HUDEP-2 (cell line): ENCODE measurements around the gene CAPN5.
"Not testable (repeated sequence)": the region's sequence is repeated elsewhere in the genome, so short reads cannot be mapped to it uniquely, and the experiment has no call there.

ENCODE experiments used
- DNase-seq, 76 experiments: peaks; one replicate each; lab custom pipeline; 2025; ENCODE audit not compliant: unreplicated experiment in 76 of 76; lab: John Stamatoyannopoulos, UW

Gene CAPN5

GRCh38 chr11:77040889-77041288 lies 25.9 kb upstream of the CAPN5 start:
- DNase-seq: no peak

GRCh38 chr11:77042111-77042726 lies 24.6 kb upstream of the CAPN5 start:
- DNase-seq: no peak

GRCh38 chr11:77044356-77044755 lies 22.4 kb upstream of the CAPN5 start:
- no peak for DNase-seq

- no peak for DNase-seq
These were observed 21.9 kb upstream of the CAPN5 start for GRCh38 chr11:77044886-77045285.

- peak in 37 of 76 experiments; percentile 7 to 59 (median 37) for DNase-seq
These were observed 20.7 kb upstream of the CAPN5 start for GRCh38 chr11:77046060-77046501.

- peak in 71 of 76 experiments; percentile 19 to 92 (median 74) for DNase-seq
These were observed 19.5 kb upstream of the CAPN5 start for GRCh38 chr11:77047007-77047927.

- DNase-seq: not testable (repeated sequence)
These were observed 18.8 kb upstream of the CAPN5 start for GRCh38 chr11:77047928-77048446.

GRCh38 chr11:77049026-77049425 lies 17.7 kb upstream of the CAPN5 start:
- peak in 15 of 76 experiments; percentile 10 to 42 (median 16) for DNase-seq

GRCh38 chr11:77051511-77051910 lies 15.3 kb upstream of the CAPN5 start:
- DNase-seq: no peak

GRCh38 chr11:77052518-77052917 lies 14.3 kb upstream of the CAPN5 start:
- no peak for DNase-seq

- DNase-seq: peak in 36 of 76 experiments; percentile 3 to 72 (median 33)
These were observed 13.4 kb upstream of the CAPN5 start for GRCh38 chr11:77053217-77054015.

GRCh38 chr11:77054084-77054483 lies 12.7 kb upstream of the CAPN5 start:
- peak in 2 of 76 experiments; percentile 28 to 43 for DNase-seq

GRCh38 chr11:77055101-77055561 lies 11.6 kb upstream of the CAPN5 start:
- no peak for DNase-seq

GRCh38 chr11:77055913-77056312 lies 10.9 kb upstream of the CAPN5 start:
- DNase-seq: no peak

- no peak for DNase-seq
These were observed 9.9 kb upstream of the CAPN5 start for GRCh38 chr11:77056814-77057402.

GRCh38 chr11:77057938-77058474 lies 8.8 kb upstream of the CAPN5 start:
- no peak for DNase-seq

- DNase-seq: no peak
These were observed 7.9 kb upstream of the CAPN5 start for GRCh38 chr11:77058900-77059299.

GRCh38 chr11:77059806-77060205 lies 7.0 kb upstream of the CAPN5 start:
- no peak for DNase-seq

- no peak for DNase-seq
These were observed 6.5 kb upstream of the CAPN5 start for GRCh38 chr11:77060234-77060633.

- DNase-seq: not testable (repeated sequence)
These were observed 5.5 kb upstream of the CAPN5 start for GRCh38 chr11:77061258-77061657.
